BLaER1 (cell line): ENCODE results near the gene UVSSA.

ENCODE experiments used
- H3K27ac ChIP-seq: shearing (Covaris generic); formaldehyde crosslinking; 2 replicates; pipeline ENCODE4 v1.8.1; 2022
- H3K27me3 ChIP-seq: shearing (Covaris generic); formaldehyde crosslinking; 2 replicates; pipeline ENCODE4 v1.8.1; 2022
- H3K36me3 ChIP-seq: shearing (Covaris generic); formaldehyde crosslinking; 2 replicates; pipeline ENCODE4 v1.8.1; 2022
- H3K4me1 ChIP-seq: shearing (Covaris generic); formaldehyde crosslinking; 2 replicates; pipeline ENCODE4 v1.8.1; 2022
- H3K4me2 ChIP-seq: shearing (Covaris generic); formaldehyde crosslinking; 2 replicates; pipeline ENCODE4 v1.8.1; 2022
- H3K4me3 ChIP-seq: shearing (Covaris generic); formaldehyde crosslinking; 2 replicates; pipeline ENCODE4 v1.8.1; 2022
- H3K9ac ChIP-seq: shearing (Covaris generic); formaldehyde crosslinking; 2 replicates; pipeline ENCODE4 v1.8.1; 2022
- H3K9me3 ChIP-seq: shearing (Covaris generic); formaldehyde crosslinking; 2 replicates; pipeline ENCODE4 v1.8.1; 2022
- H4K20me1 ChIP-seq: shearing (Covaris generic); formaldehyde crosslinking; 2 replicates; pipeline ENCODE4 v1.8.1; 2022
- Cebpa-rat ChIP-seq: shearing (Covaris generic); IDR thresholded peaks from 2 replicates; pipeline ENCODE4 v1.8.1; 2022

UVSSA gene, protein sequence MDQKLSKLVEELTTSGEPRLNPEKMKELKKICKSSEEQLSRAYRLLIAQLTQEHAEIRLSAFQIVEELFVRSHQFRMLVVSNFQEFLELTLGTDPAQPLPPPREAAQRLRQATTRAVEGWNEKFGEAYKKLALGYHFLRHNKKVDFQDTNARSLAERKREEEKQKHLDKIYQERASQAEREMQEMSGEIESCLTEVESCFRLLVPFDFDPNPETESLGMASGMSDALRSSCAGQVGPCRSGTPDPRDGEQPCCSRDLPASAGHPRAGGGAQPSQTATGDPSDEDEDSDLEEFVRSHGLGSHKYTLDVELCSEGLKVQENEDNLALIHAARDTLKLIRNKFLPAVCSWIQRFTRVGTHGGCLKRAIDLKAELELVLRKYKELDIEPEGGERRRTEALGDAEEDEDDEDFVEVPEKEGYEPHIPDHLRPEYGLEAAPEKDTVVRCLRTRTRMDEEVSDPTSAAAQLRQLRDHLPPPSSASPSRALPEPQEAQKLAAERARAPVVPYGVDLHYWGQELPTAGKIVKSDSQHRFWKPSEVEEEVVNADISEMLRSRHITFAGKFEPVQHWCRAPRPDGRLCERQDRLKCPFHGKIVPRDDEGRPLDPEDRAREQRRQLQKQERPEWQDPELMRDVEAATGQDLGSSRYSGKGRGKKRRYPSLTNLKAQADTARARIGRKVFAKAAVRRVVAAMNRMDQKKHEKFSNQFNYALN

GRCh38 chr4:1346781-1347409 is at the start of gene UVSSA:
UVSSA (plus strand) TSS chr4:1347208; CDS start chr4:1348092, 884 bp downstream.
- peak within 1 kb of the TSS; percentile 92 for H3K4me2 ChIP-seq
- H3K4me3 ChIP-seq = peak within 1 kb of the TSS; percentile 98
- no peak for TF ChIP-seq Cebpa-rat
- H3K9me3 ChIP-seq = no peaks in the 10 kb centered on the region
- peaks cover 55% of the 10 kb centered on the region for H3K4me1 ChIP-seq
- peaks cover 2% of the 10 kb centered on the region; the same call in 1 of the 2 replicates for H3K36me3 ChIP-seq
- H3K9ac ChIP-seq = peak within 1 kb of the TSS; percentile 93
- H3K27me3 ChIP-seq = no peaks in the 10 kb centered on the region
- H4K20me1 ChIP-seq = no peaks in the 10 kb centered on the region
- H3K27ac ChIP-seq = peak within 1 kb of the TSS; percentile 94

DNA sequence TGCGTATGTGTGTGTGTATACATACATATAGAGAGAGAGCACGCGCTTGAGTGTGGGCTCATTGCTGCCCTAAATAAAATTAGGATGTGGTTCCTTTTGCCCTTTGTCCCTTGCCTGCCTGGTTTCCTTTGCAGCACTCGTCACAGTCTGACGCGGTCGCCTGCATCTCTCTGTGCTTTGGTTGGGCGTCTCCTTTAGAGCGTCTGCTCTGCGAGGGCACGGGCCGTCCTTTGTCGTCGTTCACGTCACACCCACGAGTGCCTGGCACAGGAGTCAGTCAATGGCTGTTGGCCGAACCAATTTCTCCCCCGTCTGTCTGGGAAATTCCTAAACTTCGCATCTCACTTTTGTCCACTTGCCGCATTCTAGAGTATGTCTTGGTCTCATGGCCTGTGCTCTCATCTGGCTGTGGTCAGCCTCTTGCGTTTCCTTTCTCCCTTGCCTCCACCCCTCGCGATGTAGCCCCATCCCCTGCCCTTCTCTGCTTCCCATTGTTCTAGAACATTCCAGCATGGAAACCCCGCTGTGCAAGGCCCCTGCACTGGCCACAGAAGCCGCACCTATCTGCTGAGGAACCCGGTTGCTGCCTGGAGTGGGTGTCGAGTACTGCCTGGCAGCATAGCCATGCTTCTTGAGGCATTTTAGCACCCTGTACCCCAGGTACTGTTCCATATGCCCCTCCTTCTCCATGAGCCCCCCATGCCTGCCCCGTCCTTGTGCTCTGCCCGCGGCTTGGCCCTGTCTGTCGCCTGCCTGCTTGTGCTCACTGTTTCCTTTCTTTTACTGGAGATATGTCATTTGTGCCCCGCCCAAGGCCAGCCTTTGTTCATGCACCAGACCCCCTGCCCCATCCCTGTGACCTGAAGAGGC is 49.3 kb upstream of the UVSSA start:
- no peak overlapping the region for H3K4me3 ChIP-seq
- peaks cover 24% of the 10 kb centered on the region for H3K4me1 ChIP-seq
- peaks cover 74% of the 10 kb centered on the region for H3K36me3 ChIP-seq
- TF ChIP-seq Cebpa-rat = no peak
- no peak overlapping the region for H3K27ac ChIP-seq
- no peak overlapping the region for H3K9ac ChIP-seq
- no peak overlapping the region for H3K4me2 ChIP-seq
- no peaks in the 10 kb centered on the region for H3K27me3 ChIP-seq
- H3K9me3 ChIP-seq = no peaks in the 10 kb centered on the region
- H4K20me1 ChIP-seq = peaks cover 97% of the 10 kb centered on the region

DNA sequence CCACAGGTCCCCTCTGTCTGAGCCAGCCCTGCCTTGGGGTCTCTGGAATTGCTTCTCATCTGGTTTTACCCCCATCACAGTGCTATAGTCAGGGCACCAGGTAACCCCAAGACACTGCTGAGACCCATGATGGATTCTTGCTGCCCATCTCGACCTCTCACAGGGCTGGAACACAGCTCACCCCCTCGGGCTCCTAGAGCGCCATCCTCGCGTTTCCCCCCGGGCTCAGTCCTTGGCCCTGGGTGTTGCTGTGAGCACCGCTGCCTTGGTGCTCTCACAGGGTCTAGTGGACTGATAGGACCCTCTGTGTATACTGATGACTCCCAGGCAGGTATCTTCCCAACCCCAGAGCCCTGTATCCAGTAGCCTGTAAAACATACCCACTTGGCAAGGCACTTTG is 48.5 kb upstream of the UVSSA start:
- Histone ChIP-seq H3K9me3 (no peaks in the 10 kb centered on the region), H3K9ac (no peak overlapping the region), H3K27me3 (no peaks in the 10 kb centered on the region), H3K4me3 (no peak overlapping the region), H4K20me1 (peaks cover 97% of the 10 kb centered on the region), H3K4me2 (no peak overlapping the region), H3K4me1 (peaks cover 17% of the 10 kb centered on the region), H3K27ac (no peak overlapping the region), H3K36me3 (peaks cover 76% of the 10 kb centered on the region)
- no peak for TF ChIP-seq Cebpa-rat

DNA sequence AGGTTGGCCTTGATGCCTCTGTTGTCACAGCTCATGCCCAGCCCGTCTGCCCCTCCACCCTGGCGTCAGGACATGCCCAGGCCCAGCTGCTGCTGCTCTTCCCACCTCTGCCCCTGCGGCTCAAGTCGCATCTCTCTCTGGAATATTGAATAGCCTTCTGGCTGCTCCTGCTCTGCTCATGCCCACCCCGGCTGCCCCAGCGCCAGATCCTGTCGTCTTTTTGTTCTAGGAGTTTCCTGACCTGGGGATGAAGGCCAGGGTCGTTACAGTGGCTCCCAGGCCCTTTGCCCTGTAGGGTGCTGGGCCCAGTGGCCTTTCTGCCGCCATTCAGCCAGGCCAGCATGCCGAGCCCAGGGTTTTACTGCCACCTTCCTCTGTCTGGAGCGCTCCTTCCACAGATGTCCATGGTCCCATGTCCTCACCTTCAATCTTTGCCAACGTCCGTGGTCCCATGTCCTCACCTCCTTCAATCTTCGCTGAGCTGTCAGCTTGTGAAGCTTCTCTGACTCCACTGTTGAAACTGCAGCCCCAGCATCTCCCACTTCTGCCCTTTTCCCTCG is 47.6 kb upstream of the UVSSA start:
- no peak overlapping the region for H3K27ac ChIP-seq
- peaks cover 72% of the 10 kb centered on the region for H3K36me3 ChIP-seq
- H3K9ac ChIP-seq = no peak overlapping the region
- H4K20me1 ChIP-seq = peaks cover 94% of the 10 kb centered on the region
- H3K9me3 ChIP-seq = no peaks in the 10 kb centered on the region
- no peak overlapping the region for H3K4me2 ChIP-seq
- H3K4me1 ChIP-seq = peaks cover 14% of the 10 kb centered on the region
- TF ChIP-seq Cebpa-rat = no peak
- H3K27me3 ChIP-seq = no peaks in the 10 kb centered on the region
- no peak overlapping the region for H3K4me3 ChIP-seq

- no peak overlapping the region for H3K27ac ChIP-seq
- peaks cover 20% of the 10 kb centered on the region for H3K4me1 ChIP-seq
- no peaks in the 10 kb centered on the region for H3K9me3 ChIP-seq
- no peaks in the 10 kb centered on the region for H3K27me3 ChIP-seq
- no peak overlapping the region for H3K4me3 ChIP-seq
- H3K4me2 ChIP-seq = no peak overlapping the region
- H3K9ac ChIP-seq = no peak overlapping the region
- H4K20me1 ChIP-seq = peaks cover 94% of the 10 kb centered on the region
- no peak for TF ChIP-seq Cebpa-rat
- peaks cover 73% of the 10 kb centered on the region for H3K36me3 ChIP-seq
Observed at GRCh38 chr4:1300466-1301455, 46.2 kb upstream of the UVSSA start.

GRCh38 chr4:1302159-1302558 is 44.8 kb upstream of the UVSSA start:
- TF ChIP-seq Cebpa-rat = no peak
- Histone ChIP-seq H3K27ac (no peak overlapping the region), H3K4me2 (no peak overlapping the region), H4K20me1 (peaks cover 97% of the 10 kb centered on the region), H3K9ac (no peak overlapping the region), H3K4me3 (no peak overlapping the region), H3K4me1 (peaks cover 31% of the 10 kb centered on the region), H3K27me3 (no peaks in the 10 kb centered on the region), H3K36me3 (peaks cover 64% of the 10 kb centered on the region), H3K9me3 (no peaks in the 10 kb centered on the region)

DNA sequence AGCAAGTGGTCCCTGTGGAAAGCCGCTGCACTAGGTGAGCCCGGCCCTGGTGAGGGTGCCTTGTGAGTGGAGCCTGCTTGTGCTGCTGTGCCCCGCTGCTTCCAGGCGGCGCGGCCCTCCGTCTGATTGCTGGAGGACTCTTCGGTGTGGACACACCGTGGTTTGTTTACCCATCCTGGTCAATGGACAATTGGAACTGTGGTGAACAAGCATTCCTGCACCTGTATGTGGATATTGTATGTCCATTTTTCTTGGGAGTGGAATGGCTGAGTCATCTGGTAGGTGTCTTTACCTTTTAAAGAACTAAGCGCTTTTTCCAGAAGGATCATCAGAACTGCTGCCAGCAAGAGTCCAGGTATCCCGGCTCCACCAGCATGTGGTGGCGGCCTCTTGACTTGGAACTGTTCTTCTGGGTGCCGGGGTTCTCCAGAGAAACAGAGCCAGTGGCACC is 41.7 kb upstream of the UVSSA start:
- Histone ChIP-seq H3K36me3 (peaks cover 40% of the 10 kb centered on the region), H4K20me1 (peaks cover 97% of the 10 kb centered on the region), H3K9ac (0 out of 2 replicates have a peak overlapping the region, but pooled peaks have one; percentile 20), H3K9me3 (no peaks in the 10 kb centered on the region), H3K27ac (peak overlapping the region; percentile 5; the same call in 1 of the 2 replicates), H3K4me3 (no peak overlapping the region), H3K4me2 (peak overlapping the region; percentile 71), H3K4me1 (peaks cover 62% of the 10 kb centered on the region), H3K27me3 (no peaks in the 10 kb centered on the region)
- no peak for TF ChIP-seq Cebpa-rat

DNA sequence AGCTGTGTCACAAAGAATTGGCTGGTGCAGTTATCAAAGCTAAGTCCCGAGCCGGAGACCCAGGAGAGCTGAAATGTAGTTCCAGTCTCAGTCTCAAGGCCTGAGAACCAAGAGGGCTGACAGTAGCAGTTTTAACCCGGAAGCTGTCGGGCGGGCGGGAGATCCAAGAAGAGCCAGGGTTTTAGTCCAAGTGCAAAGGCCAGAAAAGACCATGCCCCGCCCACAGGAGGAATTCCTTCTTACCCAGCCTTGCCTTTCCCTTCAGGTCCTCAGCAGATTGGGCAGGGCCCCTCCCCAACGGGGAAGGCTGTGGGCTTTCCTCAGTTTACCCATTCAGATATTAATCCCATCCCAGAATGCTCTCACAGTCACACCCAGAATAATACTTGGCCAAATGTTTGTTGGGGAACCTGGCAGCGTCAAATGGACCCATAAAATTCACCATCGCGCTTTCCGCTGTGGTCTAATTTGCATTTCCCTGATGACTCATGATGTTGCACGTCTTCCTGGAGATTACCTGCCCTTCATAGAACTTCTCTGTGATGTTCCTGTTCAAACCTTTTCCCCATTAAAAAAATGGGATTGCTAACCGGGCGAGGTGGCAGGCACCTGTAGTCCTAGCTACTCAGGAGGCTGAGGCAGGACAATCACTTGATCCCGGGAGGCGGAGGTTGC is 41.1 kb upstream of the UVSSA start:
- Histone ChIP-seq H3K27ac (no peak overlapping the region), H4K20me1 (peaks cover 97% of the 10 kb centered on the region), H3K27me3 (no peaks in the 10 kb centered on the region), H3K36me3 (peaks cover 34% of the 10 kb centered on the region), H3K9me3 (no peaks in the 10 kb centered on the region), H3K4me1 (peaks cover 68% of the 10 kb centered on the region), H3K4me3 (no peak overlapping the region), H3K9ac (no peak overlapping the region), H3K4me2 (peak overlapping the region; percentile 71; the same call in 1 of the 2 replicates)
- no peak for TF ChIP-seq Cebpa-rat
